Limb (tissue), 2 donors: ENCODE results near the gene CRPPA.
"Not testable (repeated sequence)": the region's sequence is repeated elsewhere in the genome, so short reads cannot be mapped to it uniquely, and the experiment has no call there.

Source experiments
- DNase-seq, 2 donors: peaks; one replicate each; pipeline ENCODE4 v3.0.0-alpha.2; 2016; ENCODE audit errors: extremely low spot score in 2 of 2

The CRPPA gene

DNA sequence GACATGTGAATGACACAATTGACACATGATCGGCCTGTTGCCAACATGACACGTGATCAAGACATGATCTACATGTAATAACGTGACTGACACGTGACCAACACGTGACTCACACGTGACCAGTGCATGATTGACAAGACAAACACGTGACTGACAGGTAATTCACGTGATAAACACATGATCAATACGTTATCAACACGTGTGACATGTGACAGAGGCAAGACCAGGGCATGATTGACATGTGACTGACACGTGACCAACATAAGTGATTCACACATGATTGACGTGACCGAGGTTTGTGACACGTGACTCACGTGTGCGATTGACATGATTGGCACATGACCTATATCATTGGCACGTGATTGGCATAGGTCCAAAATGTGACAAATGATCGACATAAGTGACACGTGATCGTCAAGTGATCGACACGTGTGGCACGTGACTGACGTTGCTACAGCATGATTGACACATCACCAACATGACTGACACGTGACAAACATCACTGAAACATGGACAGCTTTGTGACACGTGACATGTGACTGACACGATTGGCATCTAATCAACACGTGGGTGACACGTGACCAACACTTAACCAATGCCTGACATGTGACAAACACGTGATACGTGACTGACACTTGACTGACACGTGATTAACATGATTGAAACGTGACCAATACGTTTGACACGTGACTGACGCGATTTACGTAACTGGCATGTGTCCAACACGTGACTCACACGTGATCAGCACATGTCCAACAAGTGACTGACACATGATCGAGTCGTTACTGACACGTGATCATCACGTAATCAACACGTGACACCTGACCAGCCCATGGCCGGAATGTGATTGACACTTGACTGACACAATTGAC is 23.0 kb downstream of the CRPPA start:
- no peak for DNase-seq

GRCh38 chr7:16397501-16398145 is 23.7 kb downstream of the CRPPA start:
- no peak for DNase-seq

GRCh38 chr7:16396766-16397500 is 24.4 kb downstream of the CRPPA start:
- DNase-seq, result no peak

- DNase-seq, result no peak
Measured at GRCh38 chr7:16395121-16395520, 26.2 kb downstream of the CRPPA start.

DNA sequence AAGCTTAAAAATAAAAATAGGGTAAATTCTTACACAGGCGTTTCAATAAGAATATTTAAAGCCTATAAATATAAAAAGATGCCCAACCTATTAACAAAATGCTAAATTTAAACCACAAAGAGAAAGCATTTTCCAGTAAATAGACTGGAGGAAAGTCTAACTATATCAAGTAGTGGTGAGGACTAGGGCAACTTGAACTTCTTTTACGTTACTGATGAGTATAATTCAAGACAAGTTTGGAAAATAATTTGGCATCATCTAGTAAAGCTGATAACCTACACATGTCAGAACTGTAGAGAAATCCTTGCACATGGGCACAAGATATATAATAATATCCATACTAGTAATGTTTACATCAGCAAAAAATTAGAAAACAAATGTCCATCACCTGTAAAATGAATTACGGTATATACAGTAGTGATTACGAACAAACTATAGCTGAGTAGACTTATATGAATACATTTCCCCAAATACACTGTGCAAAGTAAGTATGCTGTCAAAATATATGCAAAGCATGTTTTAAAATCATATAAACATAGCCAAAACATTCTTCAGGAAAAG is 27.4 kb downstream of the CRPPA start:
- no peak for DNase-seq

DNA sequence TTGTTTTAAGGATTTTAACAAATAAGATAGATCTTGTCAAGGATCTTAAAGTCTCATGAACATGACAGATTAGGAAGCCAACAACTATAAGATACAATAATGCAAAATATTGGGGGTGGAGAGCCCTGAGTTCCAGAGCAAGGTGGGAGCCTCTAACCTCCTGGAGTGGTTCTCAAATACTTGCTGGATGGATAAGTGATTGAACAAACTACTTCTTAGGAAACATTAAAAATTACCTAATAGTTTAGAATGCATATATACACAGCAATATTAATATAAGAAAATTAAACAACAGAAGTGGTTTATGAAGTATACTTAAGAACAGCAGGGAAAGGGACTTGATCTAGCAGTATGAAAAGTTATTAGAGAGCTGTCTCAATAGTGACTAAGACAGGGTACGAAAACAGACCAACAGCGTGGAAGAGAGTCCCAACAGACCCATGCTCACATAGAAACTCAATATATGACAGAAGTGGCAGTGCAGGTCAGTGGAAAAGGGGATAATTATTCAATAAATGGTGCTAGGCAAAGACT is 28.3 kb downstream of the CRPPA start:
- DNase-seq, result no peak

DNA sequence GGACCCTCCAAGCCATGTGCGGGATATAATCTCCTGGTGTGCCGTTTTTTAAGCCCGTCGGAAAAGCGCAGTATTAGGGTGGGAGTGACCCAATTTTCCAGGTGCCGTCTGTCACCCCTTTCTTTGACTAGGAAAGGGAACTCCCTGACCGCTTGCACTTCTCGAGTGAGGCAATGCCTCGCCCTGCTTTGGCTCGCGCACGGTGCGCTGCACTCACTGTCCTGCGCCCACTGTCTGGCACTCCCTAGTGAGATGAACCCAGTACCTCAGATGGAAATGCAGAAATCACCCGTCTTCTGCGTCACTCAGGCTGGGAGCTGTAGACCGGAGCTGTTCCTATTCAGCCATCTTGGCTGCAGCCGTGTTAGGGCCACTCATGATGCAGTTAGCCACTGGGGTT is 37.6 kb downstream of the CRPPA start:
- DNase-seq, result not testable (repeated sequence)

DNA sequence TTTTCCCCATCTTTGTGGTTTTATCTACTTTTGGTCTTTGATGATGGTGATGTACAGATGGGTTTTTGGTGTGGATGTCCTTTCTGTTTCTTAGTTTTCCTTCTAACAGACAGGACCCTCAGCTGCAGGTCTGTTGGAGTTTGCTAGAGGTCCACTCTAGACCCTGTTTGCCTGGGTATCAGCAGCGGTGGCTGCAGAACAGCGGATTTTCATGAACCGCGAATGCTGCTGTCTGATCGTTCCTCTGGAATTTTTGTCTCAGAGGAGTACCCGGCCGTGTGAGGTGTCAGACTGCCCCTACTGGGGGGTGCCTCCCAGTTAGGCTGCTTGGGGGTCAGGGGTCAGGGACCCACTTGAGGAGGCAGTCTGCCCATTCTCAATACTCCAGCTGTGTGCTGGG is 38.2 kb downstream of the CRPPA start:
- not testable (repeated sequence) for DNase-seq
